Fibroblast of lung (primary cell): ENCODE data around the gene SNAPC2. TPM values are rescaled to one million over a fixed set of nuclear protein-coding genes. Genes with fewer than 3 reads are reported as not detected.
A peak's percentile ranks its signal among the peaks of the same experiment; 100 is the strongest.

Experiments
- DNase-seq, 2 donors: peaks; one replicate each; pipeline versions ENCODE4 v3.0.0 to v3.0.0-alpha.2; 2010; ENCODE audit warnings: low read depth in 2 of 2
- H2AFZ ChIP-seq: 2 replicates; pipeline ENCODE4 v1.5.1; 2012; ENCODE audit warnings: low read length, control low read depth, inconsistent platforms
- H3K27ac ChIP-seq: 2 replicates; pipeline ENCODE4 v1.5.1; 2011; ENCODE audit warnings: low read length, control low read depth; ENCODE audit not compliant: insufficient read depth
- H3K27me3 ChIP-seq: 2 replicates; pipeline ENCODE4 v1.5.1; 2011; ENCODE audit warnings: mild to moderate bottlenecking, low read length; ENCODE audit not compliant: control insufficient read depth, insufficient read depth
- H3K36me3 ChIP-seq: 2 replicates; pipeline ENCODE4 v1.5.1; 2011; ENCODE audit warnings: low read length; ENCODE audit not compliant: control insufficient read depth, insufficient read depth
- H3K4me1 ChIP-seq: 2 replicates; pipeline ENCODE4 v1.5.1; 2011; ENCODE audit warnings: low read length; ENCODE audit not compliant: control insufficient read depth, insufficient read depth; ENCODE audit errors: extremely low read depth
- H3K4me2 ChIP-seq: 2 replicates; pipeline ENCODE4 v1.5.1; 2011; ENCODE audit warnings: low read length, control low read depth; ENCODE audit not compliant: insufficient read depth; ENCODE audit errors: extremely low read depth
- H3K4me3 ChIP-seq, 4 experiments: fragments of 200-600 bp in 1 of 4; sonication (generic) in 1 of 4; replicated peaks in 1 of 4; 2 replicates each; pipeline ENCODE4 v1.5.1; 2011 to 2016; ENCODE audit warnings: low read length in 4 of 4, low read depth in 3 of 4, mild to moderate bottlenecking in 3 of 4, control low read depth in 2 of 4, inconsistent platforms in 1 of 4, mixed read lengths in 1 of 4; ENCODE audit not compliant: insufficient read depth in 1 of 4; ENCODE audit errors: control extremely low read depth in 1 of 4
- H3K79me2 ChIP-seq: 2 replicates; pipeline ENCODE4 v1.5.1; 2012; ENCODE audit warnings: mild to moderate bottlenecking, low read length, inconsistent platforms; ENCODE audit not compliant: control insufficient read depth, insufficient read depth
- H3K9ac ChIP-seq: 2 replicates; pipeline ENCODE4 v1.5.1; 2011; ENCODE audit warnings: mild to moderate bottlenecking, low read length, control low read depth; ENCODE audit not compliant: insufficient read depth
- H3K9me3 ChIP-seq: 2 replicates; pipeline ENCODE4 v1.5.1; 2012; ENCODE audit warnings: low read depth, low read length; ENCODE audit not compliant: control insufficient read depth, insufficient read depth
- H4K20me1 ChIP-seq: 2 replicates; pipeline ENCODE4 v1.5.1; 2011; ENCODE audit warnings: low read length; ENCODE audit not compliant: control insufficient read depth, insufficient read depth; ENCODE audit errors: extremely low read depth
- CTCF ChIP-seq, 2 donors: IDR thresholded peaks in 1 of 2; conservative IDR thresholded peaks in 1 of 2; 1 replicate in 1 of 2; 2 replicates in 1 of 2; pipeline ENCODE4 v1.5.1; 2011 to 2012; ENCODE audit warnings: low read length in 2 of 2, control low read depth in 1 of 2, inconsistent platforms in 1 of 2, low read depth in 1 of 2, mild to moderate bottlenecking in 1 of 2
- EZH2 ChIP-seq: IDR thresholded peaks from 2 replicates; pipeline ENCODE4 v1.5.1; 2012; ENCODE audit warnings: low read length, control low read depth, mild to moderate bottlenecking; ENCODE audit errors: missing control alignments
- polyA minus RNA-seq: library from RNA; depleted of rRNA, polyadenylated mRNA; stranded (reverse); fragments of >200 nt; gene quantifications from 2 replicates; pipeline ENCODE4 v1.2.3, GENCODE V29; 2011; ENCODE audit warnings: low replicate concordance
- polyA plus RNA-seq, 2 donors: library from polyadenylated mRNA; depleted of rRNA in 1 of 2; stranded (reverse) in 1 of 2; unstranded in 1 of 2; fragments of >200 nt; gene quantifications; 2 replicates each; pipeline ENCODE4 v1.2.1, GENCODE V29; 2011 to 2012; ENCODE audit warnings: missing spikeins in 1 of 2
- total RNA-seq: library from RNA; depleted of rRNA; stranded (reverse); fragments of >200 nt; gene quantifications from 2 replicates; pipeline ENCODE4 v1.2.1, GENCODE V29; 2014

Gene SNAPC2
- total RNA-seq: 11.4 and 12.8 TPM in 2 replicates
- 13.4 and 15.6 TPM in 2 replicates for polyA plus RNA-seq
- polyA plus RNA-seq (2012): 25.5 and 41.2 TPM in 2 replicates
- 27.1 and 28.7 TPM in 2 replicates for polyA minus RNA-seq

GRCh38 chr19:7919610-7920518 lies at the start of gene SNAPC2:
SNAPC2 (plus strand) TSS chr19:7920338; CDS start chr19:7920367, 29 bp downstream.
- Histone ChIP-seq H2AFZ (peak within 1 kb of the TSS; percentile 97), H3K27ac (peak within 1 kb of the TSS; percentile 78), H4K20me1 (no peaks in the 10 kb centered on the region), H3K4me2 (peak within 1 kb of the TSS; percentile 97), H3K9ac (peak within 1 kb of the TSS; percentile 79), H3K4me3 (peak within 1 kb of the TSS; percentile 67 to 75 (median 70)), H3K27me3 (peaks cover 8% of the 10 kb centered on the region), H3K79me2 (peaks cover 3% of the 10 kb centered on the region), H3K9me3 (no peaks in the 10 kb centered on the region), H3K36me3 (peaks cover 9% of the 10 kb centered on the region), H3K4me1 (peaks cover 23% of the 10 kb centered on the region)
- DNase-seq: peak; percentile 92 to 94
- TF ChIP-seq EZH2 (no peak), CTCF (conservative IDR thresholded peaks at IDR 0.05 in 1 of 2, IDR thresholded peaks at IDR 0.05 in 1 of 2; ENCODE audit: low read depth in 1 of 2, low read length in 2 of 2) (no peak)

- no peak overlapping the region for H2AFZ ChIP-seq
- H3K27me3 ChIP-seq: peaks cover 17% of the 10 kb centered on the region
- peaks cover 7% of the 10 kb centered on the region for H3K4me1 ChIP-seq
- no peaks in the 10 kb centered on the region for H3K9me3 ChIP-seq
- H3K36me3 ChIP-seq: no peaks in the 10 kb centered on the region
- peak; percentile 10 to 27 for DNase-seq
- H3K9ac ChIP-seq: no peak overlapping the region
- no peak overlapping the region for H3K27ac ChIP-seq
- H3K79me2 ChIP-seq: no peaks in the 10 kb centered on the region
- H3K4me3 ChIP-seq: no peak overlapping the region
- no peaks in the 10 kb centered on the region for H4K20me1 ChIP-seq
- no peak for TF ChIP-seq EZH2
- TF ChIP-seq CTCF (conservative IDR thresholded peaks at IDR 0.05 in 1 of 2, IDR thresholded peaks at IDR 0.05 in 1 of 2; ENCODE audit: low read depth in 1 of 2, low read length in 2 of 2): no peak
- H3K4me2 ChIP-seq: no peak overlapping the region
Measured at GRCh38 chr19:7870571-7871436, 49.3 kb upstream of the SNAPC2 start.
